A673 (cell line): ENCODE results near the gene OR51B2. TPM values are rescaled to one million over a fixed set of nuclear protein-coding genes. Genes with fewer than 3 reads are reported as not detected.
A peak's percentile ranks its signal among the peaks of the same experiment; 100 is the strongest.

Source experiments
- Bru-seq: library from RNA; stranded (reverse); fragments of 400-500 nt; gene quantifications from one replicate; lab custom pipeline; 2021; lab: Mats Ljungman, UMichigan
- BruChase-seq, 2 experiments: library from RNA; stranded (reverse); fragments of 400-500 nt; gene quantifications; one replicate each; lab custom pipeline; 2021; lab: Mats Ljungman, UMichigan
- BruUV-seq: library from RNA; stranded (reverse); fragments of 400-500 nt; replicated peaks from 2 replicates; lab custom pipeline; 2021; lab: Mats Ljungman, UMichigan
- CTCF ChIA-PET: fragments of 300-600 bp; sonication (Branson Sonifier 250); formaldehyde crosslinking; loops from one replicate; lab custom pipeline; 2022; ENCODE audit warnings: antibody characterized with exemption; lab: Charles Lee
- POLR2A ChIA-PET: fragments of 300-600 bp; sonication (Branson Sonifier 250); formaldehyde crosslinking; loops from one replicate; lab custom pipeline; 2022; ENCODE audit warnings: antibody characterized with exemption; ENCODE audit not compliant: low non-redundant PET; lab: Charles Lee
- DNase-seq: peaks from one replicate; pipeline ENCODE4 v3.0.0-alpha.2; 2015; ENCODE audit warnings: low spot score
- H3K27ac ChIP-seq: fragments of 200-600 bp; sonication (generic); 2 replicates; pipeline ENCODE4 v1.5.1; 2016; ENCODE audit warnings: mixed run types, low read depth, mild to moderate bottlenecking, mixed read lengths, antibody characterized with exemption, low read length; ENCODE audit not compliant: poor library complexity, severe bottlenecking
- H3K27me3 ChIP-seq: fragments of 200-600 bp; sonication (generic); replicated peaks from 2 replicates; pipeline ENCODE4 v1.6.1; 2017; ENCODE audit warnings: mixed run types, low read depth, mild to moderate bottlenecking, mixed read lengths, antibody characterized with exemption, low read length; ENCODE audit not compliant: insufficient read depth, poor library complexity
- H3K36me3 ChIP-seq: fragments of 200-600 bp; sonication (generic); 2 replicates; pipeline ENCODE4 v1.6.1; 2016; ENCODE audit warnings: mixed run types, mild to moderate bottlenecking, mixed read lengths, antibody characterized with exemption, low read length; ENCODE audit not compliant: insufficient read depth, poor library complexity, severe bottlenecking
- H3K4me1 ChIP-seq: fragments of 200-600 bp; sonication (generic); 2 replicates; pipeline ENCODE4 v1.6.1; 2017; ENCODE audit warnings: mixed run types, mild to moderate bottlenecking, mixed read lengths, antibody characterized with exemption, low read length; ENCODE audit not compliant: insufficient read depth, poor library complexity, severe bottlenecking
- H3K4me3 ChIP-seq: fragments of 200-600 bp; sonication (generic); 2 replicates; pipeline ENCODE4 v1.5.1; 2016; ENCODE audit warnings: low read depth, mixed run types, mild to moderate bottlenecking, mixed read lengths, low read length; ENCODE audit not compliant: poor library complexity, severe bottlenecking
- H3K9me3 ChIP-seq: fragments of 200-600 bp; sonication (generic); 2 replicates; pipeline ENCODE4 v1.6.1; 2016; ENCODE audit warnings: mixed run types, low read depth, mild to moderate bottlenecking, mixed read lengths, antibody characterized with exemption, low read length; ENCODE audit not compliant: poor library complexity, severe bottlenecking
- CTCF ChIP-seq: fragments of 300-800, 200-600 bp; sonication (generic); conservative IDR thresholded peaks from 2 replicates; pipeline ENCODE4 v1.5.1; 2017; ENCODE audit warnings: low read depth, mild to moderate bottlenecking, antibody characterized with exemption, low read length, moderate library complexity, mixed read lengths
- EZH2 ChIP-seq: fragments of 200-600 bp; sonication (generic); IDR thresholded peaks from 2 replicates; pipeline ENCODE4 v1.6.1; 2017; ENCODE audit warnings: borderline replicate concordance, low read depth, mild to moderate bottlenecking, mixed read lengths, antibody characterized with exemption, low read length; ENCODE audit not compliant: poor library complexity, severe bottlenecking
- intact Hi-C: fragments of 100-400 bp; cut with micrococcal nuclease; formaldehyde crosslinking; loops from one replicate; pipeline ENCODE4 v1.10.0; 2022; ENCODE audit not compliant: unreplicated experiment
- long read RNA-seq: library from polyadenylated mRNA; stranded (forward); transcript quantifications from one replicate; pipeline ENCODE4 v2.0.0, GENCODE V29; 2022
- total RNA-seq: library from RNA; stranded (reverse); gene quantifications from 2 replicates; pipeline ENCODE4 v1.2.3, GENCODE V29; 2021

OR51B2 gene
- total RNA-seq, result not detected in 2 replicates
- not detected for Bru-seq, nascent RNA
- not detected for BruChase-seq, experiment 1, labeled RNA remaining after a 2-hour chase
- BruChase-seq, experiment 2, labeled RNA remaining after a 6-hour chase, result not detected
- long read RNA-seq, result 0 reads

- H3K27ac ChIP-seq, result no peak within 1 kb of the TSS
- DNase-seq, result no peak
- CTCF ChIA-PET, result no interaction called here
- no peaks in the 10 kb centered on the region for H3K4me1 ChIP-seq
- no peaks in the 10 kb centered on the region for H3K36me3 ChIP-seq
- BruUV-seq, result no TSS peak
- intact Hi-C loops, result no loop called here
- no peak within 1 kb of the TSS for H3K4me3 ChIP-seq
- H3K9me3 ChIP-seq, result no peaks in the 10 kb centered on the region
- TF ChIP-seq CTCF (no peak), EZH2 (no peak)
- POLR2A ChIA-PET, result no interaction called here
- H3K27me3 ChIP-seq, result no peaks in the 10 kb centered on the region
These were observed at the start of gene OR51B2 for GRCh38 chr11:5324197-5324596. OR51B2 (minus strand) TSS chr11:5324297; CDS start chr11:5324297, 0 bp downstream.

DNA sequence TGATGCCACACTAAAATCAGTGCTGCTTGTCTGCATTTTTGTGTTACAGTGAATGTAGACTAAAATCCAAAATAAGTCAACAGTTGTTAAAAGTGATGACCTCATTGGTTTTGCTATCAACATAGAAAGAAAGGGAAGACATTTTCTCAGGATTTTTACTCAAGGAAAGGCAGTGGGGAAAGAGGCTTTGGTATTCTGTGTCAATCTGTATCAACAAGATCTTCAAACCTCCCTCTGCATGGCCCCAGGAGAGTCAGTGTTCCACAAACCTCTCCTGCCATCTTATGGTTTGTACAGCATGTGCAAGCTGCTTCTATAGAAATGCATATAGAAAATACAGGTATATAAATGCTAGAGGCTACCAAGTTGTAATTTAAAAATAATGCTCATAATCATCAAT, 45.7 kb upstream of the OR51B2 start:
- Histone ChIP-seq H3K4me3 (no peak overlapping the region), H3K27ac (no peak overlapping the region), H3K27me3 (no peaks in the 10 kb centered on the region), H3K4me1 (no peaks in the 10 kb centered on the region), H3K9me3 (no peaks in the 10 kb centered on the region), H3K36me3 (no peaks in the 10 kb centered on the region)
- ChIA-PET CTCF (no interaction called here), POLR2A (no interaction called here)
- no peak for TF ChIP-seq EZH2
- TF ChIP-seq CTCF, result 0 out of 2 replicates have a peak, but pooled peaks have one; percentile 32
- DNase-seq, result no peak
- intact Hi-C loops, result no loop called here
- BruUV-seq, result no TSS peak

DNA sequence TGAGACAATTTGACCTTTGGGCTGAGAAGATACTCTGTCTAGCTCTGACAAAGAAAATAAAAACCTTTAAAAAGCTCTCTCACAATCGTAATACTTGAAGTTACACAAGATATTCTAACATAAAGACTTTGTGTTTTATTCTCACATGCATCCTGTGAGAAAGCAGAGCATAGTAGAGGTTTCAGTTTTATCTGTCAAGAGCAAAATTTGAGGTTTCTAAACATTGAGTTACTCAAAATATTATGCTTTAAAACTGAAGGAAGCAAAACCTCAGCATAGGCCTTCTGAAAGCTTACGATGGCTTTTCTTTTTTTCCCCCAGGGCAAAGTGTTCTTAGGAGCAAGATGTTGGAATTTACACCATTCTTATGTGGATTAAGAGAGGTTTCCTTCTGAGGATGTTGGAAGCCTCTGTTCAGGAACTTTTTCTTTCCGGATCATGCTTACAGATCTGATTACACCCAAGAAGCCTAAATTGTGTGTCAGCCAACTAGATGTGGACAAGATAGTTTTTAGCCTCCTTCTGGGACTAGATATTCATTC, 44.5 kb upstream of the OR51B2 start:
- H3K27me3 ChIP-seq, result no peaks in the 10 kb centered on the region
- no TSS peak for BruUV-seq
- no peak for DNase-seq
- H3K9me3 ChIP-seq, result no peaks in the 10 kb centered on the region
- ChIA-PET POLR2A (no interaction called here), CTCF (no interaction called here)
- no peak overlapping the region for H3K4me3 ChIP-seq
- no peak for TF ChIP-seq CTCF
- TF ChIP-seq EZH2, result no peak
- no peaks in the 10 kb centered on the region for H3K36me3 ChIP-seq
- no peaks in the 10 kb centered on the region for H3K4me1 ChIP-seq
- H3K27ac ChIP-seq, result no peak overlapping the region
- intact Hi-C loops, result no loop called here
